ENCODE results near the gene CDH23. TPM values are rescaled to one million over a fixed set of nuclear protein-coding genes. Genes with fewer than 3 reads are reported as not detected.
A peak's percentile ranks its signal among the peaks of the same experiment; 100 is the strongest.

Gene CDH23
- total and polyA plus RNA-seq, 10 donors: 2.0 to 19.9 (median 11.0) TPM

- Histone ChIP-seq H3K36me3 (no peaks in the 10 kb centered on the region), H3K4me3 (no peak overlapping the region), H3K4me1 (peaks cover 7 to 50% (median 23%) of the 10 kb centered on the region in 6 donors), H3K9me3 (no peaks in the 10 kb centered on the region), H3K27me3 (replicated peaks in 1 of 7) (no peaks in the 10 kb centered on the region), H3K27ac (no peak overlapping the region)
- intact Hi-C loops (cut with DNase I; ENCODE audit: low total_unique reads): loop anchor here (10.0 kb wide), 1 partner anchor 311 kb away; the partner anchor contains the start of gene CDH23
- WGBS, 5 donors: 64 to 88% (median 78%) methylated on average over 1 to 2 of the region's 2 CpGs
- DNase-seq: no peak
- TF ChIP-seq POLR2AphosphoS5 (IDR thresholded peaks at IDR 0.05): no peak
- TF ChIP-seq CTCF (IDR thresholded peaks at IDR 0.05 in 8 of 11, conservative IDR thresholded peaks at IDR 0.05 in 3 of 11): no peak
- TF ChIP-seq POLR2A (IDR thresholded peaks at IDR 0.05): no peak
Measured at GRCh38 chr10:71705582-71705981, 308.9 kb downstream of the CDH23 start.

- peaks cover 7 to 48% (median 19%) of the 10 kb centered on the region in 6 donors for H3K4me1 ChIP-seq
- no peaks in the 10 kb centered on the region for H3K36me3 ChIP-seq
- no peaks in the 10 kb centered on the region for H3K9me3 ChIP-seq
- no peak for TF ChIP-seq POLR2AphosphoS5 (IDR thresholded peaks at IDR 0.05)
- no peak for TF ChIP-seq POLR2A (IDR thresholded peaks at IDR 0.05)
- no peak for TF ChIP-seq CTCF (IDR thresholded peaks at IDR 0.05 in 8 of 11, conservative IDR thresholded peaks at IDR 0.05 in 3 of 11)
- intact Hi-C loops (cut with DNase I; ENCODE audit: low total_unique reads): loop anchor here (10.0 kb wide), 1 partner anchor 312 kb away; the partner anchor contains the start of gene CDH23
- no peak overlapping the region for H3K4me3 ChIP-seq
- WGBS, 5 donors: 90 to 96% (median 96%) methylated on average over 20 to 35 of the region's 35 CpGs
- H3K27me3 ChIP-seq (replicated peaks in 1 of 7): no peaks in the 10 kb centered on the region
- no peak for DNase-seq
- H3K27ac ChIP-seq: no peak overlapping the region
Measured at GRCh38 chr10:71706216-71707121, 309.7 kb downstream of the CDH23 start.

- WGBS, 5 donors: 84 to 96% (median 94%) methylated on average over 3 to 5 of the region's 5 CpGs
Measured at GRCh38 chr10:71707240-71707789, 310.6 kb downstream of the CDH23 start.

More at GRCh38 chr10:71707240-71707789, 310.6 kb downstream of the CDH23 start:
- intact Hi-C loops (cut with DNase I; ENCODE audit: low total_unique reads): loop anchor here (10.0 kb wide), 1 partner anchor 313 kb away; the partner anchor contains the start of gene CDH23
- no peak for DNase-seq
- Histone ChIP-seq H3K4me1 (peaks cover 10 to 48% (median 17%) of the 10 kb centered on the region in 6 donors), H3K4me3 (no peak overlapping the region), H3K27me3 (replicated peaks in 1 of 7) (no peaks in the 10 kb centered on the region), H3K9me3 (no peaks in the 10 kb centered on the region), H3K27ac (peak overlapping the region in 1 of 8 donors; percentile 11), H3K36me3 (no peaks in the 10 kb centered on the region)
- no peak for TF ChIP-seq CTCF (IDR thresholded peaks at IDR 0.05 in 8 of 11, conservative IDR thresholded peaks at IDR 0.05 in 3 of 11)
- no peak for TF ChIP-seq POLR2A (IDR thresholded peaks at IDR 0.05)
- no peak for TF ChIP-seq POLR2AphosphoS5 (IDR thresholded peaks at IDR 0.05)
